Activated T-cell treated with anti-CD3 and anti-CD28 coated beads, Interleukin-2, amount 50 U/mL, for 4 hours (primary cell): Measurements from ENCODE around the gene ZFP28. TPM values are rescaled to one million over a fixed set of nuclear protein-coding genes. Genes with fewer than 3 reads are reported as not detected.

Experiments
- ATAC-seq, 2 donors: fragments of 200-7000 bp; cut with Tn5 transposase; one replicate each; pipeline ENCODE4 v1.10.0; 2021
- DNase-seq: peaks from one replicate; pipeline ENCODE4 v3.0.0-alpha.2; 2020
- H3K27me3 Mint-ChIP-seq: one replicate; pipeline ENCODE4 v1.8.0; 2021; ENCODE audit warnings: low read depth, mixed read lengths
- H3K36me3 Mint-ChIP-seq: one replicate; pipeline ENCODE4 v1.8.0; 2022; ENCODE audit warnings: mixed read lengths; ENCODE audit not compliant: insufficient read depth
- H3K4me1 Mint-ChIP-seq: one replicate; pipeline ENCODE4 v1.8.0; 2021; ENCODE audit warnings: low read depth, mixed read lengths
- H3K4me3 Mint-ChIP-seq: one replicate; pipeline ENCODE4 v1.8.0; 2021; ENCODE audit warnings: mild to moderate bottlenecking, moderate library complexity, mixed read lengths
- H3K9me3 Mint-ChIP-seq: one replicate; pipeline ENCODE4 v1.8.0; 2021; ENCODE audit warnings: mixed read lengths
- total RNA-seq, 3 donors: library from RNA; stranded (reverse); gene quantifications; one replicate each; pipeline ENCODE4 v1.2.1, GENCODE V29; 2021

Gene ZFP28
- total RNA-seq, result 1 to 10 TPM; 1.1 to 2.3 (median 1.4) TPM

- peaks cover 29% of the 10 kb centered on the region for H3K36me3 Mint-ChIP-seq
Measured at GRCh38 chr19:56538761-56539263, at the start of gene ZFP28. Gene ZFP28 (plus strand): TSS chr19:56538948. CDS start chr19:56539019, 71 bp downstream.

DNA sequence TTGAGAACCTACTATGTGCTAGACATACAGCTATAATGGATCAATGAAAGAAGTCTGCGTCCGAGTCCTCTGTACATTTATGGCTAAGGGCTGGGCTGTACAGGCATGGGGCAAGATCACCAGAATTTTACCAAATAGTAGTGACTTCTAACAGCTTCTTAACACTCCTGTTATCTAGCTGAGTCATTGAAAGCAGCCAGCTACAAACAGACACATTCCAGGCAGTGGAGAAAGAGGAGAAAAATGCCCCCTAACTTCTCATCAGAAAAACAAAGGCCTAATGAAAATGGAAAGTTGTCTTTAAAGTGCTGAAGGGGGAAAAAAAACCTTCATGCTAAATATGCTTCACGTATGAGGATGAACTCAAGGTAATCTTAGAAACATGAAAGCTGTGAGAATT, 47.3 kb upstream of the ZFP28 start:
- no peak for DNase-seq
- H3K36me3 Mint-ChIP-seq, result peaks cover 1% of the 10 kb centered on the region

More at GRCh38 chr19:56538761-56539263, at the start of gene ZFP28:
- DNase-seq (no peak), ATAC-seq (peak; percentile 76 to 79)
- peaks cover 36% of the 10 kb centered on the region for H3K9me3 Mint-ChIP-seq
- H3K4me3 Mint-ChIP-seq, result peak within 1 kb of the TSS; percentile 88
- no peaks in the 10 kb centered on the region for H3K27me3 Mint-ChIP-seq
- peaks cover 18% of the 10 kb centered on the region for H3K4me1 Mint-ChIP-seq

DNA sequence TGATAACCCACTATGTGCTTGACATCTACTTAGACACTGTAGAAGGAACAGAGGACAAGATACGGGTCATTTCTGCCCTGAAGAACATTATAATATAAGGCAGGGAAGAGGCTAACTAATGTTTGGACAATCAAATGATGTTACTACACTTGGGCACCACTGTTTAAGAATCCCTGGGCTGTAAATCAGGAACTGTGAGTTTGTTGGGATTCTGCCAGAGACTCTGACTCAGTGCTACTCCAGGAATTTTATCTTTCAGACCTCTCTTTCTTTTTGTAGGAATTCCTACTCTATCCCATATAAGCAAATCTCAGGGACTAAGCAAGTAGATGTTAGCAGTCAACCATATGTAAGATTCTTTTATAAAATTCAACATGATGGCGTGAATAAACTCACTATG, 34.2 kb upstream of the ZFP28 start:
- no peak for DNase-seq
- peaks cover 8% of the 10 kb centered on the region for H3K4me1 Mint-ChIP-seq
- H3K36me3 Mint-ChIP-seq, result peaks cover 6% of the 10 kb centered on the region
- H3K9me3 Mint-ChIP-seq, result peaks cover 40% of the 10 kb centered on the region
- peaks cover 8% of the 10 kb centered on the region for H3K27me3 Mint-ChIP-seq
- H3K4me3 Mint-ChIP-seq, result no peak overlapping the region
- no peak for ATAC-seq

More for the DNA sequence above, 47.3 kb upstream of the ZFP28 start:
- Mint-ChIP-seq H3K27me3 (no peaks in the 10 kb centered on the region), H3K4me1 (no peaks in the 10 kb centered on the region), H3K4me3 (no peak overlapping the region), H3K9me3 (peaks cover 40% of the 10 kb centered on the region)
- no peak for ATAC-seq

DNA sequence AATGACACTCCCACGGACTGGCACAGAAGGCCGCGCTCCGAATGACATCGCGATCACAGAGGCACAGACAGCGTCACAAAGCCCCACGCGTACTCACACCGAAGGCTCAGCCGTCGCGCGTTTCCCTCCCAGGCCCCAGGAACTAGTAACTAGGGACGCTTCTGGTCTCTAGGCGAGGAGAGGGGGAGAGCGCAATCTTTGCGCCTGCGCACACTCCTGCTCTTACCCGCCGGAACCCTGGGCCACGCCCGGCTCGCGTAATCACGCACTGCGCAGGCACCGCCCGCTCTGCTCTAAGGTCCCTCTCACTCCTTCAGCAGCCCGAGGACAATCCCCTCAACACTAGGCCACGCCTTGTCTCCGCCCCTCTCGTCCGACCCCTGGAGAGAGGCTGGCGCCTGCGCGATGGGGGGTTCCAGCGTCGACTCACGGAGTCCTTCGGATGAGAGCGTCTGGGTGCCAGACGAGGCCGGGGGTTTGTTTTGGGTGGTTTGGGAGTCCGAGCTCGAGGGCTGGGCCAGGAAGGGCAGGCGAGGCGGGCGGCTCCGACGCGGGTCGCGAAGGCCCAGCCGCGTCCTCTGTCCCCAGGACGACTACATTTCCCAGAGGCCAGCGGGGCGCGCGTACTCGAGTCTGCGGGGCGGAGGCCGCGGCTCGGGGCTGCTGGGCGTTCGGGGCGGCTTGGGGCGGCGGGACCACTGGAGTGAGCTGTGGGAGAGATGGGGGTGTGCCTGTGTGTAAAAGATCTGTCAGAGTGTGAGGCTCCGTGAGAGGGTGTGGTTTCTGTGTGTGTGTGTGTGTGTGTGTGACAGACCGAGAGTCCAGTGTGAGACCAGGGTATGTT, 31.1 kb upstream of the ZFP28 start, which contains the start of gene ZNF471:
ZNF471 (plus strand) TSS at position 410 of the 844 bp plus-strand sequence. CDS start 3,717 bp downstream, outside the sequence.
- DNase-seq (peak; percentile 79), ATAC-seq (peak; percentile 99 to 100)
- Mint-ChIP-seq H3K36me3 (peaks cover 3% of the 10 kb centered on the region), H3K4me1 (peaks cover 8% of the 10 kb centered on the region), H3K4me3 (no peak within 1 kb of the TSS), H3K27me3 (peaks cover 8% of the 10 kb centered on the region), H3K9me3 (peaks cover 17% of the 10 kb centered on the region)

DNA sequence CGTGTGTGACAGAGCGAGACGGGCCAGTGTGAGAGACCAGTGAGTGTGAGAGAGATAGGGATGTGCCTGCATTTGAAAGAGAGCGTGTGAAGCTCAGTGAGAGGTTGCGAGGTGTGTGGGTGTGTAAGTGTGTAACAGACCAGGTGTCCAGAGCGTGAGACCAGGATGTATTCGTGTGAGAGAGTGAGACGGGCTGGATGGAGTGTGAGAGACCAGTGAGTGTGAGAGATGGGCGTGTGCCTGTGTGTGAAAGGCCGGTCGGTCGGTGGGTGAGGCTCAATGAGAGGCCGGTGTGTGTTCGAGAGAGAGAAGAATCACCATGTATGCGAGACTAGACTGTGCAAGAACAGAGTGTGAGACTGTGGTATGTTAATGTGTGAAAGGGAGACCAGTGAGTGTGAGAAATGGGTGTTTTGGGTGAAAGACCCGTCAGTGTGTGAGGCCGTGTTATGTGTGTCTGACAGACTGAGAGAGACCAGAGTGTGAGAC, 30.4 kb upstream of the ZFP28 start:
- H3K4me1 Mint-ChIP-seq, result peaks cover 8% of the 10 kb centered on the region
- no peak for ATAC-seq
- peaks cover 17% of the 10 kb centered on the region for H3K9me3 Mint-ChIP-seq
- H3K36me3 Mint-ChIP-seq, result peaks cover 6% of the 10 kb centered on the region
- DNase-seq, result no peak
- H3K4me3 Mint-ChIP-seq, result no peak overlapping the region
- peaks cover 6% of the 10 kb centered on the region for H3K27me3 Mint-ChIP-seq

GRCh38 chr19:56525214-56525860, 13.4 kb upstream of the ZFP28 start:
- DNase-seq (no peak), ATAC-seq (no peak)
- Mint-ChIP-seq H3K4me3 (no peak overlapping the region), H3K4me1 (no peaks in the 10 kb centered on the region), H3K9me3 (peaks cover 68% of the 10 kb centered on the region), H3K27me3 (no peaks in the 10 kb centered on the region), H3K36me3 (peaks cover 5% of the 10 kb centered on the region)

- Mint-ChIP-seq H3K36me3 (peaks cover 21% of the 10 kb centered on the region), H3K4me3 (peak overlapping the region; percentile 88), H3K9me3 (peaks cover 43% of the 10 kb centered on the region), H3K27me3 (no peaks in the 10 kb centered on the region), H3K4me1 (peaks cover 18% of the 10 kb centered on the region)
- ATAC-seq (no peak), DNase-seq (no peak)
Measured at GRCh38 chr19:56537442-56537841, 1.3 kb upstream of the ZFP28 start.

GRCh38 chr19:56538254-56538760, 441 bp upstream of the ZFP28 start:
- Mint-ChIP-seq H3K9me3 (peaks cover 38% of the 10 kb centered on the region), H3K4me1 (peaks cover 18% of the 10 kb centered on the region), H3K27me3 (no peaks in the 10 kb centered on the region), H3K36me3 (peaks cover 25% of the 10 kb centered on the region), H3K4me3 (peak overlapping the region; percentile 88)
- ATAC-seq (peak; percentile 95 to 96), DNase-seq (peak; percentile 82)

- Mint-ChIP-seq H3K9me3 (peaks cover 48% of the 10 kb centered on the region), H3K36me3 (peaks cover 47% of the 10 kb centered on the region), H3K4me3 (no peak overlapping the region), H3K4me1 (peaks cover 9% of the 10 kb centered on the region), H3K27me3 (no peaks in the 10 kb centered on the region)
- DNase-seq (no peak), ATAC-seq (no peak)
Measured at GRCh38 chr19:56543776-56544175, 5.0 kb downstream of the ZFP28 start.

GRCh38 chr19:56547535-56547934, 8.8 kb downstream of the ZFP28 start:
- no peak for DNase-seq
- ATAC-seq, result no peak
- Mint-ChIP-seq H3K4me3 (no peak overlapping the region), H3K27me3 (no peaks in the 10 kb centered on the region), H3K36me3 (peaks cover 54% of the 10 kb centered on the region), H3K4me1 (no peaks in the 10 kb centered on the region), H3K9me3 (peaks cover 51% of the 10 kb centered on the region)

- H3K27me3 Mint-ChIP-seq, result no peaks in the 10 kb centered on the region
- H3K4me1 Mint-ChIP-seq, result no peaks in the 10 kb centered on the region
- H3K9me3 Mint-ChIP-seq, result peaks cover 60% of the 10 kb centered on the region
- H3K4me3 Mint-ChIP-seq, result no peak overlapping the region
- no peak for ATAC-seq
- DNase-seq, result no peak
- peaks cover 47% of the 10 kb centered on the region for H3K36me3 Mint-ChIP-seq
Measured at GRCh38 chr19:56554272-56554869, 15.6 kb downstream of the ZFP28 start.

DNA sequence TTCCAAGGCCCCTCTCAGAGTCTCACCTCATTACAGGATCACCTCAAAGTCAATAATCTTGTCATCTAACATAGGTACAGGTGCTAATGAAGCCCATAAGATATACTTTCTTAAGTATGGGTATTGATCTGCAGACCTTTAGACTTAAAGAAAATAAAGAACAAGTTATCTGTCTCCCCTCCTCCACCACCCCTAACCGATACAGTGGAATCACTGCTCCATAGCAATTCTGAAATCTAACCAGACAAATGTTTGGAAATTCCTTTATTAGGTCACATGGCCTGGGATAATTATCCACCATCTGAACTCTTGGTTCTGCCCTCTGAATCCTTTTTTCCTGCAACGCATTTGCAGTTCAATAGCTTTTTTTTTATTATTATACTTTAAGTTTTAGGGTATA, 24.0 kb downstream of the ZFP28 start:
- peaks cover 7% of the 10 kb centered on the region for H3K4me1 Mint-ChIP-seq

GRCh38 chr19:56566904-56567273, 28.1 kb downstream of the ZFP28 start:
- peak overlapping the region; percentile 92 for H3K4me3 Mint-ChIP-seq
- H3K4me1 Mint-ChIP-seq, result peaks cover 14% of the 10 kb centered on the region
- H3K27me3 Mint-ChIP-seq, result no peaks in the 10 kb centered on the region
- peaks cover 39% of the 10 kb centered on the region for H3K36me3 Mint-ChIP-seq
- peaks cover 39% of the 10 kb centered on the region for H3K9me3 Mint-ChIP-seq
- DNase-seq (peak; percentile 18), ATAC-seq (peak; percentile 46 to 48)

More for the DNA sequence above, 24.0 kb downstream of the ZFP28 start:
- Mint-ChIP-seq H3K27me3 (no peaks in the 10 kb centered on the region), H3K36me3 (peaks cover 17% of the 10 kb centered on the region), H3K9me3 (peaks cover 52% of the 10 kb centered on the region), H3K4me3 (no peak overlapping the region)
- ATAC-seq (no peak), DNase-seq (no peak)
